GM12874 (cell line): ENCODE data around the gene JAZF1.

ENCODE experiments used
- TF ChIP-seq, protein P1 (sequence below): IDR thresholded peaks from 2 replicates; pipeline ENCODE4 v1.5.1; 2011; ENCODE audit warnings: low read depth, mild to moderate bottlenecking, control low read depth, low read length, moderate library complexity; ENCODE audit not compliant: insufficient read depth

The JAZF1 gene

DNA sequence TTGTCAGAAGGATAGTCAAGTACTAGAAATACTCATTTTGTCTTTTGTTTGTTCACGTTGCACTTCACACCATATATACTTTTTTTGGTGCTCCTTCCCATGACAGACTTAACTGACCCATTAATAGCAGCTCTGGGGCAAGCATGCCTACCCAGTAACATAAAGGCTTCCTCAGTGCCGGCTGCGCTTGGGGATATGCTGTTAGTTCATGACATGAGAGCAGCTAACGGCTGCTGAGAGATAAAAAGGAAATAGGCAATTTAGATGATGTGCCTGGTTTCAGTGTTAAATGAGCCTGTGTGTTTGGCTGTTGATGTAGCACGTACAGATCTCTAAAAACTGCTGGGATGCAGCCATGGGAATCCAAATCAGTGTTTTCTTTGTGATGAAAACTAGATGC is 354.2 kb downstream of the JAZF1 start:
- TF ChIP-seq, protein P1, sequence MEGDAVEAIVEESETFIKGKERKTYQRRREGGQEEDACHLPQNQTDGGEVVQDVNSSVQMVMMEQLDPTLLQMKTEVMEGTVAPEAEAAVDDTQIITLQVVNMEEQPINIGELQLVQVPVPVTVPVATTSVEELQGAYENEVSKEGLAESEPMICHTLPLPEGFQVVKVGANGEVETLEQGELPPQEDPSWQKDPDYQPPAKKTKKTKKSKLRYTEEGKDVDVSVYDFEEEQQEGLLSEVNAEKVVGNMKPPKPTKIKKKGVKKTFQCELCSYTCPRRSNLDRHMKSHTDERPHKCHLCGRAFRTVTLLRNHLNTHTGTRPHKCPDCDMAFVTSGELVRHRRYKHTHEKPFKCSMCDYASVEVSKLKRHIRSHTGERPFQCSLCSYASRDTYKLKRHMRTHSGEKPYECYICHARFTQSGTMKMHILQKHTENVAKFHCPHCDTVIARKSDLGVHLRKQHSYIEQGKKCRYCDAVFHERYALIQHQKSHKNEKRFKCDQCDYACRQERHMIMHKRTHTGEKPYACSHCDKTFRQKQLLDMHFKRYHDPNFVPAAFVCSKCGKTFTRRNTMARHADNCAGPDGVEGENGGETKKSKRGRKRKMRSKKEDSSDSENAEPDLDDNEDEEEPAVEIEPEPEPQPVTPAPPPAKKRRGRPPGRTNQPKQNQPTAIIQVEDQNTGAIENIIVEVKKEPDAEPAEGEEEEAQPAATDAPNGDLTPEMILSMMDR, result no peak

DNA sequence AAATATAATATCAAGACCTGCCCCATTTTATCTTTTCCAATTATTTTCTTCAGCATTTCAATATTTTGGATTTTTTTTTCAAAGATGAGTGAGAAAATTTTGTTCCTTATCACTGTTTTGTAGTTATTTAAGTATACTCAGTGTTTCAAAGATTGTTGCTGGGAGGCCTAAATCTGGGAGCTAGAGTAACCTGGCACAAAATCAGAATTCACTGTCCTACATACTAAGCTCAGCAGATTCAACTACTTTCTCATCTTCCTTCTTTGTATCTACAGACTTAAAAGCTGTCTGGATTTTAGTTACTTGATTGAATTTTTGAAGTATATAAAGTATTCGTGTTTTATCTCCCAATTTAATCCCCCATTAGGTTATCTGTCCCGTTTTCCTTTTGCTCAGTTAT is 354.7 kb downstream of the JAZF1 start:
- TF ChIP-seq, protein P1, result no peak

DNA sequence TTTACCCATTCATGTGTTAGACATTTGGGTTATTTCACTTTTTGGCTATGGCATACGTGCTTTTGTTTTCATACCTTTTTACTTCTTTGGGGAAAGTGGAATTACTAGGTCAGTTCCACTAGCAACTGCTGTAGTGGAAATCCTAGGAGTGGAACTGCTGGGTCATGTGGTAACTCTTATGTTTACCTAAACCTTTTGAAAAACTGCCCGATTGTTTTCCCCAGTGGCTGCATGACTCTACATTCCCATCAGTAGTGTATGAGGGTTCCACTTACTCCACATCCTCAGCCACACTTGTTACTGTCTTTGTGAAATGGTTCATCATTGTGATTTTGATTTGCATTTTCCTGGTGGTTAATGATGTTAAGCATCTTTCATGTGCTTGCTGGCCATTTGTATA is 358.4 kb downstream of the JAZF1 start:
- TF ChIP-seq, protein P1, result no peak

DNA sequence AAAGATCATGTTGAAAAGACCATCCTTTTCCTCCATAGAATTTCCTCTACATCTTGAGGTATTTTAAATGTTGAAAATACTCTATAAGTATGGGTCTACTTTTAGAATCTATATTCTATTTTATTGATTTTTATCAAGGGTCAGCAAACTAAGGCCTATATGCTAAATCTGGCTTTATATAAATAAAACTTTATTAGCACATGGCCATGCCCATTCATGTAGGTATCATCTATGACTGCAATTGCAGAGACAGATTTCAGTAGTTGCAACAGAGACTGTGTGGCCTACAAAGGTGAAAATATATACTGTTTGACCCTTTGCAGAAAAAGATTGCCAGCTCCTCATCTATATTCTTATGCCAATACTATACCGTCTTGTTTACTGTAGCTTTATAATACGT is 367.9 kb downstream of the JAZF1 start:
- TF ChIP-seq, protein P1, result no peak

DNA sequence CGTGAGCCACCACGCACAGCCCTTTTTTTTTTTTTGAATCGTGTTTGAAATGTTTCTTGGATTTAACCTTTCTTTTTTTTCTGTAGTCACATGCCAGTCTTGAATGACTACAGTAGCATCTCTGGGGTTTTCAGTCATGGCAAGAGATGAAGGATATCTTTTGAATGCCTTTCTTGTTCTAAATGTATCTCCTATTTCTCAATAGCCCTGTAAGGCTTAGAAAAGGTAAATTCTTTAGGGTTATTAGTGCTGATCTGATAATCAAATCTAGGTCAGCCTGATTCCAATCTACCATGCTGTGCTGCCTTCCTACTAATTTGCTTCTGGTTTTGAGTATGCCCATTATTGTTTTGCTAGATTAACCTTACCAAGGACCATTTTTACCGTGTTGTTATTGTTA is 370.4 kb downstream of the JAZF1 start:
- TF ChIP-seq, protein P1, result no peak

DNA sequence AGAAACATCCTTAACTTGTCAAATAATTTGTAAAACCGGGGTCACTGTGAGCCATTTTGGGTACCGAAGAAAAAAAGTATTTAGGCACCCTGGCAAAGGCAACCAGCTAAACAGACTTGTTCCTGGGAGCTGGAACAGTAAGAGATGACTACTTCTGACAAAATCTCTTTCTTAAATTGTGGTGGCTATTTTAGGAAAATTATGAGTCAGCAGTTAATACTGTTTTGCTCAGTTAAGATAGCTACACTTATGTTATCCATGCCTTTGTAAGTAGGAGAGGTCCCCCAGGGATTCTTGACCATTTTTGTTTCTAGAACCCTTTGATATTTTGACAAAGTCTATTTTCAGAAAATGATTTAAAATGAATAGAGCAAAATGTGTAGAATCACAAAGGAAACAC is 372.0 kb downstream of the JAZF1 start:
- TF ChIP-seq, protein P1, result no peak

DNA sequence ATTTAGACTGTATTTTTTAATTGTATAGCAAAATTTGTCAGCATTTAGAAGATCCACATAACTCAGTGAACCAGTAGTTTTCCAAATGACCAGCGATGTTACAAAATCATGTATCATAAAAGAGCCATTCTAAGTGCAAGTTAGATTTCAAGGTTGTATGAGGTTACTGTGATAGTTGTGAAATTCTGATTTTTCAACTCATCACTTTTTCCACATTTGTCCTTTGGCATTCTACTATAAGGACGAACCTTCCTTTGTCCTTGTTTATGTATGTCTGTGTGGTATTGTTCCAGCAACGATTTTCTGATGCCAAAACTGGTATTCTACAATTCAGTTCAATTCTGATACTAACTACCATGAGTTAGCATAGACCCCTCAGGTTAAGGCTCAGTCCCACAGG is 376.5 kb downstream of the JAZF1 start:
- TF ChIP-seq, protein P1, result no peak

DNA sequence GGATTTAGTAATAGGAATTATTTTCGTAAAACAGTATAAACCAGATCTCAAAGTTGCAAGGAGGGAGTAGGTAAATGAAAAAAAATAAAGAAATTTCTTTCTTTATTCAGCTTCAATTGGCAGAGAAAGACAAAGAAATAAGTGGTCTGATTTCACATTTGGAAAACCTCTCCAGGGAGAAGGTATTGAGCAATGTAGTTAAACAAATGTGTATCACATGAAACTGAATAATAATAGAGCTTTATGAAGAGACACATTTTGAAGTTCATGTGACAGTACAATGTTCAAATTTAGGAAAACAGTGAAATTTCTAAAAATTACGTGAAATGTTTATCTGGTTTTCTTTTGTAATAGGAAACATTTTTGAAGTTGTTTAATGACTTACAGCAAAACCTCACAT is 377.6 kb downstream of the JAZF1 start:
- TF ChIP-seq, protein P1, result no peak
